Endothelial cell of umbilical vein (primary cell): ENCODE results near the gene ZNF664. TPM values are rescaled to one million over a fixed set of nuclear protein-coding genes. Genes with fewer than 3 reads are reported as not detected.

ENCODE experiments used
- BruUV-seq: library from RNA; stranded (reverse); fragments of 400-500 nt; replicated peaks from 2 replicates; lab custom pipeline; 2021; lab: Mats Ljungman, UMichigan
- CTCF ChIA-PET: fragments of 300-600, 350-600 bp; sonication (Branson Sonifier 250); formaldehyde crosslinking; loops from one replicate; lab custom pipeline; 2021; ENCODE audit warnings: antibody characterized with exemption, inconsistent platforms; lab: Charles Lee
- POLR2A ChIA-PET: fragments of 300-600, 350-600 bp; sonication (Branson Sonifier 250); formaldehyde crosslinking; loops from one replicate; lab custom pipeline; 2021; ENCODE audit warnings: antibody characterized with exemption, inconsistent platforms; lab: Charles Lee
- DNase-seq: peaks from one replicate; pipeline ENCODE4 v3.0.0-alpha.2; 2011; ENCODE audit warnings: low read depth, low spot score
- FAIRE-seq: peaks from 2 replicates; lab custom pipeline; 2011; peaks lifted over from hg19 to GRCh38; lab: Jason Lieb, UNC
- H2AFZ ChIP-seq: 2 replicates; pipeline ENCODE4 v1.6.0; 2012; ENCODE audit warnings: low read depth, low read length, control low read depth, inconsistent platforms
- H3K27ac ChIP-seq: 2 replicates; pipeline ENCODE4 v1.5.1; 2011; ENCODE audit warnings: low read depth, mild to moderate bottlenecking, control low read depth, low read length, moderate library complexity; ENCODE audit not compliant: insufficient read depth
- H3K27me3 ChIP-seq, 2 experiments: 2 replicates each; pipeline versions ENCODE4 v1.6.0 to v1.6.1; 2011; ENCODE audit warnings: low read length in 2 of 2, mixed read lengths in 1 of 2; ENCODE audit not compliant: control insufficient read depth in 2 of 2, insufficient read depth in 2 of 2
- H3K36me3 ChIP-seq, 2 experiments: 2 replicates in 1 of 2; 3 replicates in 1 of 2; pipeline ENCODE4 v1.5.1; 2011; ENCODE audit warnings: low read length in 2 of 2, mild to moderate bottlenecking in 1 of 2, moderate library complexity in 1 of 2; ENCODE audit not compliant: control insufficient read depth in 2 of 2, insufficient read depth in 2 of 2; ENCODE audit errors: extremely low read depth in 1 of 2
- H3K4me1 ChIP-seq: 3 replicates; pipeline ENCODE4 v1.5.1; 2011; ENCODE audit warnings: mild to moderate bottlenecking, low read length; ENCODE audit not compliant: control insufficient read depth, insufficient read depth; ENCODE audit errors: extremely low read depth
- H3K4me2 ChIP-seq: 2 replicates; pipeline ENCODE4 v1.6.1; 2011; ENCODE audit warnings: low read length, control low read depth, mixed read lengths; ENCODE audit not compliant: insufficient read depth
- H3K4me3 ChIP-seq, 3 experiments: fragments of 200-600 bp in 1 of 3; sonication (generic), shearing (Covaris generic) in 1 of 3; replicated peaks in 1 of 3; 2 replicates each; pipeline ENCODE4 v1.5.1; 2011 to 2016; ENCODE audit warnings: control low read depth in 3 of 3, low read length in 3 of 3, mild to moderate bottlenecking in 2 of 3, inconsistent platforms in 1 of 3, low read depth in 1 of 3, moderate library complexity in 1 of 3; ENCODE audit not compliant: insufficient read depth in 1 of 3
- H3K79me2 ChIP-seq: 2 replicates; pipeline ENCODE4 v1.6.0; 2012; ENCODE audit warnings: low read length, inconsistent platforms; ENCODE audit not compliant: control insufficient read depth, insufficient read depth
- H3K9ac ChIP-seq: replicated peaks from 2 replicates; pipeline ENCODE3; 2011; ENCODE audit warnings: low read length, control low read depth; ENCODE audit not compliant: insufficient read depth; ENCODE audit errors: extremely low read depth
- H3K9me1 ChIP-seq: replicated peaks from 3 replicates; pipeline ENCODE4 v1.6.0; 2011; ENCODE audit warnings: mild to moderate bottlenecking, low read length; ENCODE audit not compliant: control insufficient read depth, insufficient read depth; ENCODE audit errors: extremely low read depth
- H3K9me3 ChIP-seq: replicated peaks from 2 replicates; pipeline ENCODE4 v1.5.1; 2012; ENCODE audit warnings: low read length, inconsistent platforms; ENCODE audit not compliant: control insufficient read depth, insufficient read depth
- H4K20me1 ChIP-seq: replicated peaks from 2 replicates; pipeline ENCODE3; 2011; ENCODE audit warnings: mild to moderate bottlenecking, low read length; ENCODE audit not compliant: control insufficient read depth, insufficient read depth; ENCODE audit errors: extremely low read depth
- CTCF ChIP-seq, 2 donors: IDR thresholded peaks; 1 replicate in 1 of 2; 2 replicates in 1 of 2; pipeline ENCODE4 v1.5.1; 2011; ENCODE audit warnings: low read length in 2 of 2, mild to moderate bottlenecking in 2 of 2, moderate library complexity in 2 of 2, control low read depth in 1 of 2, inconsistent platforms in 1 of 2, low read depth in 1 of 2; ENCODE audit not compliant: insufficient read depth in 1 of 2; ENCODE audit errors: extremely low read depth in 1 of 2
- EZH2 ChIP-seq: IDR thresholded peaks from 2 replicates; pipeline ENCODE4 v1.6.1; 2012; ENCODE audit warnings: borderline replicate concordance, low read depth, mild to moderate bottlenecking, moderate library complexity, low read length, inconsistent platforms; ENCODE audit not compliant: severe bottlenecking
- FOS ChIP-seq: IDR thresholded peaks from 2 replicates; pipeline ENCODE4 v1.6.1; 2011; ENCODE audit warnings: mild to moderate bottlenecking, low read length, moderate library complexity, borderline replicate concordance; ENCODE audit not compliant: insufficient read depth
- GATA2 ChIP-seq: IDR thresholded peaks from 2 replicates; pipeline ENCODE4 v1.7.0; 2011; ENCODE audit warnings: low read depth, mild to moderate bottlenecking, moderate library complexity, mixed read lengths, low read length; ENCODE audit not compliant: insufficient read length, insufficient read depth
- MAX ChIP-seq: IDR thresholded peaks from 2 replicates; pipeline ENCODE4 v1.6.1; 2011; ENCODE audit not compliant: insufficient read depth, insufficient read length
- POLR2A ChIP-seq: IDR thresholded peaks from 2 replicates; pipeline ENCODE4 v1.6.1; 2012; ENCODE audit warnings: low read depth, mild to moderate bottlenecking, control low read depth, low read length
- dilution Hi-C: fragments of 300-500 bp; cut with MboI; formaldehyde crosslinking; loops from one replicate; pipeline ENCODE4 v1.15.0; 2019; ENCODE audit warnings: low sequenced_read_pairs; ENCODE audit not compliant: extremely low pct_ligation_motif_present
- intact Hi-C: fragments of 100-400 bp; cut with micrococcal nuclease; formaldehyde crosslinking; loops from one replicate; pipeline ENCODE4 v1.10.0; 2022
- polyA plus RNA-seq, 4 experiments: library from polyadenylated mRNA; depleted of rRNA in 3 of 4; stranded (reverse) in 3 of 4; unstranded in 1 of 4; fragments of >200 nt; gene quantifications; 2 replicates each; pipeline versions ENCODE4 v1.2.1 to v1.2.3, GENCODE V29; 2011 to 2012; ENCODE audit warnings: missing spikeins in 1 of 4
- total RNA-seq: library from RNA; stranded (reverse); gene quantifications from 2 replicates; pipeline ENCODE4 v1.2.3, GENCODE V29; 2021

The ZNF664 gene
- total and polyA plus RNA-seq, 2 donors (not counting 3 experiments of a cell fraction or from before 2014, with no cell fraction given) = 29.8 to 71.3 TPM

GRCh38 chr12:124039276-124039675 is 66.3 kb downstream of the ZNF664 start:
- CTCF ChIA-PET = interaction anchor here (0.9 to 7.5 kb wide), 5 partner anchors 15 to 867 kb away, joined by 4 to 85 read pairs (median 6); no protein-coding TSS in a partner anchor
- Histone ChIP-seq H3K27ac (no peak overlapping the region), H3K9me1 (no peaks in the 10 kb centered on the region), H3K9ac (no peak overlapping the region), H3K79me2 (no peaks in the 10 kb centered on the region), H4K20me1 (no peaks in the 10 kb centered on the region), H3K4me1 (peaks cover 6% of the 10 kb centered on the region), H3K9me3 (no peaks in the 10 kb centered on the region), H3K27me3 (no peaks in the 10 kb centered on the region), H2AFZ (no peak overlapping the region), H3K4me3 (no peak overlapping the region), H3K4me2 (no peak overlapping the region), H3K36me3 (no peaks in the 10 kb centered on the region)
- FAIRE-seq (no peak), DNase-seq (no peak)
- POLR2A ChIA-PET = no interaction called here
- dilution Hi-C loops = no loop called here
- BruUV-seq = no TSS peak
- TF ChIP-seq POLR2A (no peak), EZH2 (no peak), MAX (no peak)
- intact Hi-C loops = loop anchor here (5.0 kb wide), 1 partner anchor 868 kb away; no protein-coding TSS in a partner anchor

GRCh38 chr12:124040291-124040690 is 67.3 kb downstream of the ZNF664 start:
- intact Hi-C loops = no loop called here
- peak; percentile 71 for FAIRE-seq

More at GRCh38 chr12:124040291-124040690, 67.3 kb downstream of the ZNF664 start:
- H3K27ac ChIP-seq = no peak overlapping the region
- H3K9ac ChIP-seq = no peak overlapping the region
- no peaks in the 10 kb centered on the region for H3K9me3 ChIP-seq
- H2AFZ ChIP-seq = peak overlapping the region; percentile 5
- ChIA-PET CTCF (interaction anchor here (0.8 to 7.5 kb wide), 4 partner anchors 8 to 866 kb away, joined by 3 to 85 read pairs (median 8); no protein-coding TSS in a partner anchor), POLR2A (no interaction called here)
- H3K4me2 ChIP-seq = peak overlapping the region; percentile 41
- no peaks in the 10 kb centered on the region for H3K9me1 ChIP-seq
- no peaks in the 10 kb centered on the region for H3K36me3 ChIP-seq
- no peaks in the 10 kb centered on the region for H4K20me1 ChIP-seq
- H3K27me3 ChIP-seq = no peaks in the 10 kb centered on the region
- dilution Hi-C loops = no loop called here
- BruUV-seq = no TSS peak
- no peak for TF ChIP-seq POLR2A
- TF ChIP-seq MAX = no peak
- TF ChIP-seq FOS = no peak
- no peak for TF ChIP-seq CTCF (IDR thresholded peaks at IDR 0.05; ENCODE audit: extremely low read depth in 1 of 2, insufficient read depth in 1 of 2, low read depth in 1 of 2, low read length in 2 of 2)
- TF ChIP-seq GATA2 = no peak
- peaks cover 6% of the 10 kb centered on the region for H3K4me1 ChIP-seq
- H3K79me2 ChIP-seq = no peaks in the 10 kb centered on the region
- DNase-seq = peak; percentile 48
- H3K4me3 ChIP-seq = no peak overlapping the region
